Smooth muscle cell (in vitro differentiated cells): ENCODE data around the gene SPTBN4. TPM values are rescaled to one million over a fixed set of nuclear protein-coding genes. Genes with fewer than 3 reads are reported as not detected.

Experiments
- DNase-seq: peaks from one replicate; lab custom pipeline; 2025; ENCODE audit not compliant: unreplicated experiment; lab: John Stamatoyannopoulos, UW
- H2AFZ ChIP-seq: fragments of 200-600 bp; sonication (generic); 2 replicates; pipeline ENCODE4 v1.6.0; 2016; ENCODE audit warnings: antibody characterized with exemption, low read depth, mild to moderate bottlenecking
- H3F3A ChIP-seq: fragments of 200-600 bp; sonication (generic); 2 replicates; pipeline ENCODE4 v1.6.0; 2017; ENCODE audit warnings: antibody characterized with exemption, low read depth
- H3K27ac ChIP-seq: fragments of 200-600 bp; sonication (generic); 2 replicates; pipeline ENCODE4 v1.5.1; 2016; ENCODE audit warnings: low read depth, mild to moderate bottlenecking
- H3K27me3 ChIP-seq: fragments of 200-600 bp; sonication (generic); 2 replicates; pipeline ENCODE4 v1.6.1; 2016; ENCODE audit warnings: low read depth, mild to moderate bottlenecking
- H3K36me3 ChIP-seq: fragments of 200-600 bp; sonication (generic); 2 replicates; pipeline ENCODE4 v1.5.1; 2016; ENCODE audit warnings: low read depth
- H3K4me1 ChIP-seq: fragments of 200-600 bp; sonication (generic); 2 replicates; pipeline ENCODE4 v1.5.1; 2016; ENCODE audit warnings: low read depth
- H3K4me2 ChIP-seq: fragments of 200-600 bp; sonication (generic); 2 replicates; pipeline ENCODE4 v1.6.0; 2016; ENCODE audit warnings: mild to moderate bottlenecking
- H3K4me3 ChIP-seq: fragments of 200-600 bp; sonication (generic); 2 replicates; pipeline ENCODE4 v1.5.1; 2016; ENCODE audit warnings: mild to moderate bottlenecking
- H3K79me2 ChIP-seq: fragments of 200-600 bp; sonication (generic); 2 replicates; pipeline ENCODE4 v1.6.0; 2016; ENCODE audit warnings: low read depth, mild to moderate bottlenecking
- H3K9ac ChIP-seq: fragments of 200-600 bp; sonication (generic); 2 replicates; pipeline ENCODE4 v1.6.0; 2016; ENCODE audit warnings: low read depth
- H3K9me3 ChIP-seq: fragments of 200-600 bp; sonication (generic); replicated peaks from 2 replicates; pipeline ENCODE4 v1.5.1; 2016; ENCODE audit warnings: low read depth
- H4K20me1 ChIP-seq: fragments of 200-600 bp; sonication (generic); 2 replicates; pipeline ENCODE4 v1.6.0; 2016; ENCODE audit warnings: low read depth
- WGBS: methylation state at CpG from one replicate; pipeline ENCODE4 v1.1.7; 2016; ENCODE audit warnings: low lambda C conversion rate; 5-methylcytosine and 5-hydroxymethylcytosine counted together
- polyA plus RNA-seq: library from polyadenylated mRNA; unstranded; fragments of >200 nt; fragmentation: Nextera tagmentation; extraction: Ambion mirVana; gene quantifications from 2 replicates; pipeline ENCODE4 v1.2.1, GENCODE V29; 2016
- total RNA-seq: library from RNA; depleted of rRNA; stranded (reverse); fragments of >200 nt; gene quantifications from 2 replicates; pipeline ENCODE4 v1.2.3, GENCODE V29; 2014
- TF ChIP-seq, protein P1 (sequence below): fragments of 200-600 bp; sonication (generic); IDR thresholded peaks from 2 replicates; pipeline ENCODE4 v1.5.1; 2017; ENCODE audit warnings: borderline replicate concordance, mild to moderate bottlenecking, antibody characterized with exemption; ENCODE audit not compliant: insufficient read depth, poor library complexity, severe bottlenecking

The SPTBN4 gene
- total and polyA plus RNA-seq, 2 experiments from 2014 or later = 1.0 to 1.2 TPM

DNA sequence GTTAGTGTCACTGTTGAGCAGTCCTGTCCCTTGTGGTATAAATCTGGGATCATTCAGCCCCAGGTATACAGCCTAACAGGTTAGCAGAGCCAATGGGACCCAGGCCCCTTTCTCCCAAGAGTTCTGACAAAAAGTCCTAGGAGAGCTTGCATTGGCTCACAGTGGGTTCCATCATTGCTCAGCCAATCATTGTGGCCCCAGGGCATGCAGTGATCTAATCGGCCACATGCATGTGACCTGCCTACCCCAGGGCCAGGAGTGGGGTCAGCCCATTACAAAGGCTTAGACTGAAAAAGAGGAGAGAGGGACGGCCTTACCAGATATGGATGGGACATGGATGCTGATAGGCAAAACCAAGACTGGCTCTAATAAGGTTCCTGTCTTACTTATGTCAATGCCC, 41.1 kb downstream of the SPTBN4 start:
- TF ChIP-seq, protein P1, sequence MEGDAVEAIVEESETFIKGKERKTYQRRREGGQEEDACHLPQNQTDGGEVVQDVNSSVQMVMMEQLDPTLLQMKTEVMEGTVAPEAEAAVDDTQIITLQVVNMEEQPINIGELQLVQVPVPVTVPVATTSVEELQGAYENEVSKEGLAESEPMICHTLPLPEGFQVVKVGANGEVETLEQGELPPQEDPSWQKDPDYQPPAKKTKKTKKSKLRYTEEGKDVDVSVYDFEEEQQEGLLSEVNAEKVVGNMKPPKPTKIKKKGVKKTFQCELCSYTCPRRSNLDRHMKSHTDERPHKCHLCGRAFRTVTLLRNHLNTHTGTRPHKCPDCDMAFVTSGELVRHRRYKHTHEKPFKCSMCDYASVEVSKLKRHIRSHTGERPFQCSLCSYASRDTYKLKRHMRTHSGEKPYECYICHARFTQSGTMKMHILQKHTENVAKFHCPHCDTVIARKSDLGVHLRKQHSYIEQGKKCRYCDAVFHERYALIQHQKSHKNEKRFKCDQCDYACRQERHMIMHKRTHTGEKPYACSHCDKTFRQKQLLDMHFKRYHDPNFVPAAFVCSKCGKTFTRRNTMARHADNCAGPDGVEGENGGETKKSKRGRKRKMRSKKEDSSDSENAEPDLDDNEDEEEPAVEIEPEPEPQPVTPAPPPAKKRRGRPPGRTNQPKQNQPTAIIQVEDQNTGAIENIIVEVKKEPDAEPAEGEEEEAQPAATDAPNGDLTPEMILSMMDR = no peak
- Histone ChIP-seq H4K20me1 (no peaks in the 10 kb centered on the region), H3K36me3 (no peaks in the 10 kb centered on the region), H3K4me1 (no peaks in the 10 kb centered on the region), H3F3A (no peaks in the 10 kb centered on the region), H3K4me2 (no peak overlapping the region), H3K27me3 (peaks cover 49% of the 10 kb centered on the region), H2AFZ (no peak overlapping the region), H3K9me3 (no peaks in the 10 kb centered on the region), H3K9ac (no peak overlapping the region), H3K79me2 (no peaks in the 10 kb centered on the region), H3K27ac (no peak overlapping the region), H3K4me3 (no peak overlapping the region)
- DNase-seq = no peak
- 62% methylated on average over 2 of the region's 2 CpGs for WGBS

DNA sequence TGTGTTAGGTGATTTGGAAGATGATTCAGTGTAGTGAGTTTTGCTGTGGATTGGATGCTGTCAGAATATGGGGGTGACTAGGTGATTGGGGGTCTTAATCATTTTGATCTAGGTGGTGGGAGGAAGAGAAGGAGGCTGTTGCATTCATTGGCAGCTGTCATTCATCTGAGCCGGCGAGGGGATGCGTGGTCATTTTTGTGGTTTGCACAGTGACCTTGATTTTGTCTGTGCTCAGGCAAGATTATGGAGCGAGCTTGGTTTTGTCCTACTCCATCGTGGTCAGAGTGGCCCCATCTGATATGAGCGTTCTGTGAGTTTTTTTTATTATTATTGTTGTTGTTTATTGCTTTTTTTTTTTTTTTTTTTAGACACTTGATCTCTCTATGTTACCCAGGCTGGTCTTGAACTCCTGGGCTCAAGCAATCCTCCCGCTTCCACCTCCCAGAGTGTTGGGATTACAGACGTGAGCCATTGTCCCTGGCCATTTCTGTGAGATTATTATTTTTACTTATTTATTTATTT, 42.0 kb downstream of the SPTBN4 start:
- Histone ChIP-seq H3K27me3 (peaks cover 57% of the 10 kb centered on the region), H3K27ac (no peak overlapping the region), H3K4me2 (no peak overlapping the region), H3K9ac (no peak overlapping the region), H2AFZ (no peak overlapping the region), H3K4me1 (no peaks in the 10 kb centered on the region), H3K36me3 (no peaks in the 10 kb centered on the region), H4K20me1 (no peaks in the 10 kb centered on the region), H3K4me3 (no peak overlapping the region), H3K9me3 (no peaks in the 10 kb centered on the region), H3K79me2 (no peaks in the 10 kb centered on the region), H3F3A (no peaks in the 10 kb centered on the region)
- WGBS = 87% methylated on average over 8 of the region's 8 CpGs
- TF ChIP-seq, protein P1 = no peak
- no peak for DNase-seq

DNA sequence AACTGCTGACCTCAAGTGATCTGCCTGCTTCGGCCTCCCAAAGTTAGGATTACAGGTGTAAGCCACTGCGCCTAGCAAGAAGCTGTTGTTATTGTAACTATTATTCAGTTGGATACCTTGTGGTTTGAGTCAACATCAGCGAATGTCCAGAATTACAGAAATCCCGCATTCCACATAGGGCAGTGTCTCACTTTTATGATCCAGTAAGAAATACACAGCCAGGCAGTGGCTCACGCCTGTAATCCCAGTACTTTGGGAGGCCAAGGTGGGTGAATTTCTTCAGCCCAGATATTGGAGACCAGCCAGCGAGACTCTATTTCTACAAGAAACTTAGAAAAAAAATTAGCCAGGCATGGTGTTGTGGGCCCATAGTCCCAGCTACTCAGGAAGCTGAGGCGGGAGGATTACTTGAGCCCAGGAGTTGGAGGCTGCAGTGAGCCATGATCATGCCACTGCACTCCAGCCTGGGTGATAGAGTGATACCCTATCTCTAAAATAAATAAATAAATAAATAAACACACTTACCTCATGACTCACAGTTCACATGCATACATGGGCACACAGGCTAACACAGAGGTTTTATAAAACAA, 43.8 kb downstream of the SPTBN4 start:
- Histone ChIP-seq H3K27me3 (peaks cover 71% of the 10 kb centered on the region), H3K27ac (no peak overlapping the region), H3K79me2 (no peaks in the 10 kb centered on the region), H3F3A (no peaks in the 10 kb centered on the region), H4K20me1 (no peaks in the 10 kb centered on the region), H3K9me3 (no peaks in the 10 kb centered on the region), H3K36me3 (no peaks in the 10 kb centered on the region), H3K4me3 (no peak overlapping the region), H2AFZ (no peak overlapping the region), H3K4me2 (no peak overlapping the region), H3K9ac (no peak overlapping the region), H3K4me1 (no peaks in the 10 kb centered on the region)
- WGBS = 74% methylated on average over 7 of the region's 7 CpGs
- DNase-seq = no peak
- TF ChIP-seq, protein P1 = no peak

DNA sequence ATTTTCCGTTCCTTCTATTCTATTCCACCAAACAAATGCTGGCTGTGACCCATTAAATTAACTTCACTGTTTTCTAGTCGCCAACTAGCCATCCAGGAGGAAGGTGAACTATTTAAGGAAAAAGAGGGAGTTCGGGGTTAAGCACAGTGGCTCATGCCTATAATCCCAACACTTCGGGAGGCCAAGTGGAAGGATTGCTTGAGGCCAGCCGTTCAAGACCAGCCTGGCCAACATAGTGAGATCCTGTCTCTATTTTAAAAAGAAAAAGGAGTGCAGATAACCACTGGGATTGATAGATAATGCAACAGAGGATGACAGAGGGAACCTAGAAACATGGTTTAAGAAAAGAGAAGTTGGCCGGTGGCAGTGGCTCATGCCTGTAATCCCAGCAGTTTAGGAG, 44.7 kb downstream of the SPTBN4 start:
- Histone ChIP-seq H3K36me3 (no peaks in the 10 kb centered on the region), H3K27ac (no peak overlapping the region), H3K4me1 (no peaks in the 10 kb centered on the region), H4K20me1 (no peaks in the 10 kb centered on the region), H3K9ac (no peak overlapping the region), H3K79me2 (no peaks in the 10 kb centered on the region), H3K4me2 (no peak overlapping the region), H2AFZ (no peak overlapping the region), H3K27me3 (peaks cover 68% of the 10 kb centered on the region), H3K4me3 (no peak overlapping the region), H3K9me3 (no peaks in the 10 kb centered on the region), H3F3A (no peaks in the 10 kb centered on the region)
- WGBS = 94% methylated on average over 6 of the region's 6 CpGs
- no peak for DNase-seq
- TF ChIP-seq, protein P1 = no peak
